ENCODE results near the gene ANKRD2.

Gene ANKRD2

GRCh38 chr10:97597778-97598177 lies 25.2 kb downstream of the ANKRD2 start:
- DNase-seq = no peak

DNA sequence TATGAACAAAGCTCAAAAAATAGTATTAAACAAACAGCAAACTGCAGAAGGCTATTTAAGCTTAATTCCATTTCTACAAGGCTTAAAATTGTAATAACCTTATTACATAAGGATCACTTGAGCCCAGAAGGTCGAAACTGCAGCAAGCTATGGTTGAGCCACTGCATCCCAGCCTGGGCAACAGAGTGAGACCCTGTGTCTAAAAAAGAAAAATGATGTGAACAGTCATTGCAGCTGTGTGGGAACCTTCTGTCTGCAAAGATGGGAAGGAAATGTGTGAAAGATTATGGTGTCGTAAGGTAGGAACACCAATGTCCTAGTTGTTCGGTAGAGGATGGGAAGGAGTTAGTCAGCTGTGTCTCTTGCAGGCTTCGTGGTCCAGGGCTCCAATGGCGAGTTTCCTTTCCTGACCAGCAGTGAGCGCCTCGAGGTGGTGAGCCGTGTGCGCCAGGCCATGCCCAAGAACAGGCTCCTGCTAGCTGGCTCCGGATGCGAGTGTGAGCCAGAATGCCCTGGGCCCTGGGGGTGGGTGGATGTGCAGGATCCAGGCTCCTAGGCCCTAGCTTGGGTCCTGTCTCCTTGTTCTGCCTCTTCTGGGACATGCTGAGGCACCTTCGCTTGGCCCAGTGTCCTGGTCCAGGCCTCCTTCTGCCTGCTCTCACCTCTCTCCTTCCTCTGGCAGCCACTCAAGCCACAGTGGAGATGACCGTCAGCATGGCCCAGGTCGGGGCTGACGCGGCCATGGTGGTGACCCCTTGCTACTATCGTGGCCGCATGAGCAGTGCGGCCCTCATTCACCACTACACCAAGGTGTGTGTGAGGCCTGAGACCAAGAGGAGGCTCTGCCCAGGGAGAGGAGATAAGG lies 26.1 kb downstream of the ANKRD2 start:
- DNase-seq = no peak

DNA sequence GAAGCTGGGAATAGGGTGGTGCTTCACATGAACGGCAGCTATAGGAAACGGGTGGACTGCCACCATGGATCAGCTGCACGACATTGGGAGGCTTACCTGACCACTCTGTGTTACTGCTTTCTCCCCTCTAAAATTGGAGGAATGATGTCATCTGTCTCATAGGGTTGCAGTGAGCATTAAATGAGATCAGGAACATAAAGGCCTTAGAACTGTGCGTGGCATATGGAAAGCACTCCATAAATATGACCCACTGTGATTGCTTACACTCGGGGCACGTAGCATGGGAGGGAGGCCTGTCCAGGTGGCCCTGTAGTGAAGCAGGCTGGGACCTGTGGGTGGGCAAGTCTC lies 26.7 kb downstream of the ANKRD2 start:
- no peak for DNase-seq

- no peak for DNase-seq
These were observed 28.0 kb downstream of the ANKRD2 start for GRCh38 chr10:97600616-97601015.

DNA sequence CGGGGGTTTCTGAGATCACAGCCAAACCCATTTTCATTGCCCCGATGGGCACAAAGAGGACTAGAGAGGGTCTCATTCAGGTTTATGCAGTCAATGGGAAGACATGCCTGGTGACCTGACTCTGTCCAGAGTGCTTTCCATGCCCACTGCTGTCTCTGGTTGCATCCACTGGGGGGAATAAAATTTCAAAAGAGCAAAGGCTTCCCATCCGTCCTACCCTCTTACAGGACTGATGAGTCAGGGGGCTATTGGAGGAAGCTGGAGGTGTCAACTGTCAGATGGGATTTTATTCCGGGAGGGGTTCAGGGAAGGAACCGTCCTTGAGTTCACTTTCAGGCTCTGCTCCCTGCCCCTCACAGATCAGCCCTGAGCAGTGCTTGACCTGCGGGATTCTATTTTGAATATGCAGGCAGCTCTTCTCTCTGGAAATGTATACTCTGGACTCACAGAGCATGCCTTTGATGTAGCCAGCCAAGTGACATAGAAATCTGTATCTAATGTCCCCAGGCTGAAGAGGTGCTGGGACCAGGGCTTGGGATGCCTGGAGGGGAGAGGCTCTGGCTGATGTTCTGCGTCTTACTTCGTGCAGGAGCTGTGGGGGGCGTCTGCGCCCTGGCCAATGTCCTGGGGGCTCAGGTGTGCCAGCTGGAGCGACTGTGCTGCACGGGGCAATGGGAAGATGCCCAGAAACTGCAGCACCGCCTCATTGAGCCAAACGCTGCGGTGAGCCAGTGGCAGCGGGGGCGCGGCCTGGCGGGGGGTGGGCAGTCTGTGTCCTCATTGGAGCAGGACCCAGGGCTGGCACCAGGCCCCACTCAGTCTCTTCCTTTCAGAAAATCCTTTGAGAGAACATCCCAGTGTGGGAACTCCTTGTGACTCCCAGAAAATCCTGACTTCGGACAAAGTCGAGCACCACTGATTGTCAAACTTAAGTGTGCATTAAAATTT lies 29.0 kb downstream of the ANKRD2 start:
- DNase-seq = no peak

DNA sequence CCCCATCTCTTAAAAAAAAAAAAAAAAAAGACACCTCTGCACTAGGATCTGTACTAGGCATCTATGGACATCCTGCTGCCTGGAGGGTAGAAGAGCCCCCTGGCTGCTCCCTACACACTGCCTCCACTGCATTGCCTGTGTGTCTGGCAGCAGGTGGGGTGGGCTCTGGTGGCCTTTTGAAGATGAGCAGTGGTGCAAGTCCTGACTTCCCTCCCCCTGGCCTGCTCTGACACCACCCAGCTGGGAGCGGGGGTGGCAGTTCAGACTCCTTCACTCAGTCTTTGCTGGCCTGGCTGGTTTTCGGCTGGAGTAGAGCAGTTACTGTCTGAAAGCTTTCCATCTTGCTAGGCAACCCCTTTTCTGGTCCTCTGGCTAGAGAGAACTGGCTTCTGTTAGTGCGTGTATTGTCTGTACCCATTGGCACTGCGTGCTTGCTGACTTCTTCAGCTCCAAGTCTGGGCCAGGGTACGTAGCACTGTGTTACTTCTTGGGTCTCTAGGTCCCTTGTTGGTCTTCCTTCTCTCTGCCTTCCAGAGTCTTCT lies 34.6 kb downstream of the ANKRD2 start:
- no peak for DNase-seq

DNA sequence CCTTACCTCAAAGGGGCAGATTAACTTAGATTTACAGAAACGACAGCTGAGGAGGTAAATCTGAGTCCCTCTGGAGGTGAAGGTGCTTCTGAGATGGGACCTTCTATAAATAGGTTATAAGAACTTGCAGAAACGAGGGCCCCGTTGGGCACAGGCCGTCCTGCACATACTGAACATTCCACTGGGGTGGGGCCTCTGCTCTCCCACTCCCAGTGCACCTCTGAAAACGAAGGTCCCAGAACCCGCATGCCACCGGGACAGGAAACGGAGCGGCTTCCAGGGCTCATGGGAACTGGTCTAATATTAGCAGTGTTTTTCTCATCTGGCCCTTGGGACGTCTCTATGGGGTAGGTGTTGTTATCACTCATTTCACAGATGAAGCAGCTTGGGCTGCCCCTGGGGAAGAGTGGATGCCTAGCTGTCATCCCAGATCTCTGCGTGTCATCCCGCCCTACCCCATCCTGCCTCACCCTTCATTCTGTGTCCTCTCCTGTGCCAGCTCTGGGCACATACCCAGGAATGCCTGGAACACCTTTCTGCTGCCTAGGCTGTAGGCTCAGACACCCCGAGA lies 36.5 kb downstream of the ANKRD2 start:
- DNase-seq = no peak

DNA sequence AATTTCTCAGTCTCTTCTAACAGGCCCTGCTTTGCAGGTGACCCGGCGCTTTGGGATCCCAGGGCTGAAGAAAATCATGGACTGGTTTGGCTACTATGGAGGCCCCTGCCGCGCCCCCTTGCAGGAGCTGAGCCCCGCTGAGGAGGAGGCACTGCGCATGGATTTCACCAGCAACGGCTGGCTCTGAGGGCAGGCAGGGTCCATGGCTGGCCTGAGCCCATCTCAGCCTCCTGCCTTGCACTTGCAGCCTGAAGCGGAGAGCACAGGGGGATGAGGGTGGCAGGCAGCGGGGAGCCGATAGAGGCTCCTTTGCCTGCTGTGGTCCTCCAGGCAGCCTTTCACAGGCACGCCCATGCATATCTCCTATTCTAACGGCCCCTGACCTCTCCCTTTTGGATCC lies 38.9 kb downstream of the ANKRD2 start:
- DNase-seq = no peak

DNA sequence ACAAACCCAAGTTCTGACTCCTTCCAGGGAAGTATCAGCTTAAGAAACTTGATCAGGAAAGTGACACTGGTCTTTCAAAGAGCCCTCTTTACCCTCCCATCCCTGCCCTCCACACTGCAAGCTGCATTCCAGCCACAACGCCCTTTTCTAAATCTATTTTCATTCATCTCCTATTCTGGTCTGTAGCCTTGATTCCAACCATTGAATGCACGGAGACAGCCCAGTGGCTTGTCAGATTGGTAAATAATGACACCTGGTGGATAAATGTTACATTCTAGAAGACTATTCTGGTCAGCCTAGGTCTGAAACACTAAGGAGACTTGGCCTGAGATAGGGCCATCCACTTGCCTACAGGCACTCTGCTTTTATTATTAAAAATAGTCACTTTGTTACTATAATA lies 39.8 kb downstream of the ANKRD2 start:
- peak in 1 of 2 donors; percentile 25 for DNase-seq

DNA sequence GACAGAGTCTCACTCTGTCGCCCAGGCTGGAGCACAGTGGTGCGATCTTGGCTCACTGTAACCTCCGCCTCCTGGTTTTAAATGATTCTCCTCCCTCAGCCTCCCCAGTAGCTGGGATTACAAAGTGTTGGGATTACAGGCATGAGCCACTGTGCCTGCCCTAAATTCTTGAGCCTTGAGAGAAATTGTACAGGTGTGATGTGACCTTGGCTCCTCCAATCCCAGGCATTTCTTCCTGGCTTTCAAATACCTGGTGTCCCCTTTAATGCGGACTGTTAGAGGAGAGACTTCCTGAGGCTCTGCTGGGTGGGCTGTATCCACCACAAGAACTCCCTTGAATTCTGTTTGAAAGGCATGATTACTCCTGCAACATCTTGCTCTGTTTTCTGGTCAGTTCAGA lies 45.7 kb downstream of the ANKRD2 start:
- no peak for DNase-seq

DNA sequence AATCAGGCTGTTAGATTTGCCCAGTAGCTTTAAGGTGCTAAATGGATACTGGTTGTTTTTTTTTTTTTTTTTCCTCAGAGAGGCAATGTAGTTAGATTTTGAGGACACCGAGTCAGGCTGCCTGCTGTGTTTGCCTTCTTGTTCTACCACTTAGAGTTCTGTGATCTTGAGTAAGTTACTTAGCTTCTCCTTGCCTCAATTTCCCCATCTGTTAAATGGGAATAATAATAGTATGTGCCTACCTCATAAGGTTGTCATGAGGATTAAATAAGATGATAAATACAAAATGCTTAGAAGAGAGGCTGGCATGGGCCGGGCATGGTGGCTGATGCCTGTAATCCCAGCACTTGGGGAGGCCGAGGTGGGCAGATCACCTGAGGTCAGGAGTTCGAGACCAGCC lies 46.2 kb downstream of the ANKRD2 start:
- no peak for DNase-seq

GRCh38 chr10:97623277-97623676 lies 50.7 kb downstream of the ANKRD2 start:
- DNase-seq = no peak

- no peak for DNase-seq
These were observed 55.2 kb downstream of the ANKRD2 start for GRCh38 chr10:97627731-97628130.

DNA sequence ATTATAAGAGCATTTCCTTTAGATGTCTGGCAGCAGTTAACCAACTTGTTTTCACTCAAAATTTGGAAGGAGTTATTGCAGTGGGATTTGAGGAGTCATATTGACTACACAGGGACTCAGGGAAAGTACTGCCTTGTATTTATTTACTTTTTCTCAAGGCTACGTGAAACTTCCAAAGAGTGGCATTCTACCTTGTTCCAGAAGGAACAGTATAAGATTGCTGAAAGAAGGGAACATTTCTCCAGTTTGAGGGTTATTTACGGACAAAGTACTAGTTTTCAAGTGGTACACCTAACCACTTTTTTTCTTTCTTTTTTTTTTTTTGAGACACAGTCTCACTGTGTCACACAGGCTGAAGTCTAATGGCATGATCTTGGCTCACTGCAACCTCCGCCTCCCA lies 55.6 kb downstream of the ANKRD2 start:
- DNase-seq = no peak

GRCh38 chr10:97629289-97629688 lies 56.7 kb downstream of the ANKRD2 start:
- DNase-seq = no peak

- DNase-seq = no peak
These were observed 58.5 kb downstream of the ANKRD2 start for GRCh38 chr10:97631098-97631497.

- peak; percentile 87 to 96 for DNase-seq
These were observed 60.6 kb downstream of the ANKRD2 start, which contains the start of gene MORN4 for GRCh38 chr10:97632949-97633884. TSS of gene MORN4 (minus strand) at chr10:97633500. CDS start at chr10:97619653, 13,847 bp downstream.
